A549 (cell line): Measurements from ENCODE around the gene RNF13. TPM values are rescaled to one million over a fixed set of nuclear protein-coding genes. Genes with fewer than 3 reads are reported as not detected.

ENCODE experiments used
- ATAC-seq, 2 experiments: fragments of 200-7000 bp in 1 of 2; fragments of >200 bp in 1 of 2; cut with Nextera tagmentation in 1 of 2; cut with Tn5 transposase in 1 of 2; 3 replicates each; pipeline versions ENCODE4 v1.8.0 to v1.9.1; 2018 to 2020; ENCODE audit warnings: mild to moderate bottlenecking in 1 of 2, moderate library complexity in 1 of 2
- CTCF ChIA-PET: fragments of 300-600 bp; sonication (Branson Sonifier 250); formaldehyde crosslinking; extraction: SDS; loops from one replicate; lab custom pipeline; 2021; ENCODE audit warnings: antibody characterized with exemption, inconsistent platforms; lab: Yijun Ruan, JAX
- POLR2A ChIA-PET: fragments of 350-600 bp; formaldehyde crosslinking; extraction: SDS; loops from one replicate; lab custom pipeline; 2021; ENCODE audit warnings: antibody characterized with exemption, inconsistent platforms; lab: Yijun Ruan, JAX
- DNase-seq, 2 experiments: peaks; one replicate each; pipeline versions ENCODE4 v3.0.0 to v3.0.0-alpha.2; 2011 to 2016; ENCODE audit warnings: low read depth in 1 of 2, low spot score in 1 of 2
- FAIRE-seq: peaks from 2 replicates; lab custom pipeline; 2011; peaks lifted over from hg19 to GRCh38; lab: Jason Lieb, UNC
- H3K27ac ChIP-seq, 2 experiments: fragments of >200 bp; sonication (Bioruptor Twin); formaldehyde crosslinking; 3 replicates each; pipeline ENCODE4 v1.5.1; 2016 to 2017
- H3K4me1 ChIP-seq: fragments of >200 bp; sonication (Bioruptor Twin); formaldehyde crosslinking; 3 replicates; pipeline ENCODE4 v1.6.1; 2016
- H3K4me2 ChIP-seq: fragments of >200 bp; sonication (Bioruptor Twin); formaldehyde crosslinking; 3 replicates; pipeline ENCODE4 v1.6.1; 2016
- H3K4me3 ChIP-seq: fragments of >200 bp; sonication (Bioruptor Twin); formaldehyde crosslinking; 3 replicates; pipeline ENCODE4 v1.5.1; 2016
- H3K9me3 ChIP-seq: fragments of >200 bp; sonication (Bioruptor Twin); formaldehyde crosslinking; 3 replicates; pipeline ENCODE4 v1.6.1; 2016
- E2F6 ChIP-seq: IDR thresholded peaks from 2 replicates; pipeline ENCODE4 v1.6.1; 2012; ENCODE audit warnings: low read depth, borderline replicate concordance
- EHF ChIP-seq: fragments of 250-450 bp; sonication (Bioruptor Pico); IDR thresholded peaks from 2 replicates; pipeline ENCODE4 v1.5.0; 2020; ENCODE audit warnings: mild to moderate bottlenecking
- EHMT2 ChIP-seq: fragments of 200-600 bp; sonication (generic); IDR thresholded peaks from 2 replicates; pipeline ENCODE4 v1.6.1; 2016; ENCODE audit warnings: antibody characterized with exemption, low read depth, mild to moderate bottlenecking, moderate library complexity
- EP300 ChIP-seq, 2 experiments: fragments of >200 bp; sonication (Bioruptor Twin); formaldehyde crosslinking; IDR thresholded peaks; 2 replicates in 1 of 2; 3 replicates in 1 of 2; pipeline ENCODE4 v1.6.1; 2016 to 2017
- HES2 ChIP-seq: fragments of >200 bp; sonication (Bioruptor Twin); formaldehyde crosslinking; IDR thresholded peaks from 2 replicates; pipeline ENCODE4 v1.6.1; 2016
- HOXB5 ChIP-seq: fragments of 250-450 bp; sonication (Bioruptor Pico); IDR thresholded peaks from 2 replicates; pipeline ENCODE4 v1.5.0; 2020; ENCODE audit warnings: mild to moderate bottlenecking, moderate library complexity
- JUN ChIP-seq, 2 experiments: fragments of >200 bp; sonication (Bioruptor Twin); formaldehyde crosslinking; IDR thresholded peaks; 2 replicates in 1 of 2; 3 replicates in 1 of 2; pipeline ENCODE4 v1.6.1; 2016 to 2017
- KDM5A ChIP-seq: fragments of 200-600 bp; sonication (generic); IDR thresholded peaks from 2 replicates; pipeline ENCODE4 v1.6.1; 2016; ENCODE audit warnings: antibody characterized with exemption, mild to moderate bottlenecking
- MAFK ChIP-seq: fragments of 450-650 bp; IDR thresholded peaks from 2 replicates; pipeline ENCODE4 v1.6.1; 2014; ENCODE audit not compliant: partially characterized antibody
- REST ChIP-seq: fragments of 200-600 bp; sonication (generic); IDR thresholded peaks from 2 replicates; pipeline ENCODE4 v1.6.1; 2016; ENCODE audit warnings: antibody characterized with exemption, mild to moderate bottlenecking, moderate library complexity
- RFX5 ChIP-seq: fragments of 450-650 bp; IDR thresholded peaks from 2 replicates; pipeline ENCODE4 v1.7.1; 2014; ENCODE audit warnings: antibody characterized with exemption, mild to moderate bottlenecking, moderate library complexity
- SMC3 ChIP-seq: fragments of >200 bp; sonication (Bioruptor Twin); formaldehyde crosslinking; IDR thresholded peaks from 3 replicates; pipeline ENCODE4 v1.6.1; 2018; ENCODE audit warnings: inconsistent platforms
- ZNF302 ChIP-seq: fragments of 250-450 bp; sonication (Bioruptor Pico); IDR thresholded peaks from 2 replicates; pipeline ENCODE4 v1.9.0; 2021; ENCODE audit warnings: inconsistent platforms, mild to moderate bottlenecking, moderate library complexity
- WGBS: methylation state at CpG from one replicate; pipeline ENCODE4 v1.1.6; 2017; ENCODE audit errors: missing lambda C conversion rate; 5-methylcytosine and 5-hydroxymethylcytosine counted together
- polyA plus RNA-seq, 4 experiments: library from polyadenylated mRNA; depleted of rRNA in 3 of 4; stranded (reverse); fragments of >200 nt; fragmentation: RNase III in 1 of 4; extraction: RNeasy Plus Mini Kit Qiagen cat#74134 plus additional on column Dnase treatment in 1 of 4; gene quantifications; 2 replicates in 3 of 4; 3 replicates in 1 of 4; pipeline ENCODE4 v1.2.3, GENCODE V29; 2011 to 2017
- TF ChIP-seq, protein P1 (sequence below): fragments of 250-450 bp; sonication (Bioruptor Pico); IDR thresholded peaks from 2 replicates; pipeline ENCODE4 v1.5.0; 2020; ENCODE audit warnings: low read depth, mild to moderate bottlenecking, moderate library complexity

RNF13 gene
- polyA plus RNA-seq, 2 of the 4 experiments (the other 2 are of a cell fraction), result 46.2 to 100 TPM

- no peak overlapping the region for H3K27ac ChIP-seq
- FAIRE-seq, result no peak
- no peaks in the 10 kb centered on the region for H3K4me1 ChIP-seq
- no peak overlapping the region for H3K4me2 ChIP-seq
- H3K9me3 ChIP-seq, result peaks cover 23% of the 10 kb centered on the region
- 97% methylated on average over 4 of the region's 4 CpGs for WGBS
- no peak for ATAC-seq
- CTCF ChIA-PET, result interaction anchor here (0.9 kb wide), 1 partner anchor 10 kb away, joined by 3 read pairs; no protein-coding TSS in a partner anchor
- no peak overlapping the region for H3K4me3 ChIP-seq
- POLR2A ChIA-PET, result no interaction called here
- DNase-seq, result no peak
- TF ChIP-seq, protein P1, sequence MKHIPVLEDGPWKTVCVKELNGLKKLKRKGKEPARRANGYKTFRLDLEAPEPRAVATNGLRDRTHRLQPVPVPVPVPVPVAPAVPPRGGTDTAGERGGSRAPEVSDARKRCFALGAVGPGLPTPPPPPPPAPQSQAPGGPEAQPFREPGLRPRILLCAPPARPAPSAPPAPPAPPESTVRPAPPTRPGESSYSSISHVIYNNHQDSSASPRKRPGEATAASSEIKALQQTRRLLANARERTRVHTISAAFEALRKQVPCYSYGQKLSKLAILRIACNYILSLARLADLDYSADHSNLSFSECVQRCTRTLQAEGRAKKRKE (CRISPR knock-in tag), result no peak
- TF ChIP-seq SMC3, result no peak
- no peak for TF ChIP-seq REST
- no peak for TF ChIP-seq MAFK
These were observed 179.5 kb downstream of the RNF13 start for GRCh38 chr3:149992416-149993058.

GRCh38 chr3:149998946-149999345, 185.9 kb downstream of the RNF13 start:
- FAIRE-seq (no peak), ATAC-seq (no peak)

DNA sequence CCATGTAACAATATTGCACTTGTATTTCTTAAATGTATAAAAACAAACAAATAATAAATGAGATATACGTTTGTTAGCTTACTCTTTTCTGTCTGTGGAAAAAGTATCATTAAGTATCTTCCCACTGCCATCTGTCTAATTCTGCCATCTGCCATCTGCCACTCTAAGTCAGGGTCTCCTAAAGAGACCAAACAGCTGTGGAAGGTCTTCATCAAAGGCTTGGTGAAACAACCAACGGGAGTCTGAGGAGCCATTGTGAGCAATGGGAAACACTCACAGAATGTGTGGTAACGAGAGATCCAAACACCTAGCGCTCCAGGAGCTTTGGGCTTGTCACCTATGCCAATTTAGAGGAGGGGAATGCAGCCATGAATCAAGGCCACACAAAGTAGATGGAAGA, 186.4 kb downstream of the RNF13 start:
- no peak for TF ChIP-seq KDM5A
- H3K4me2 ChIP-seq, result no peak overlapping the region
- DNase-seq (no peak), ATAC-seq (no peak), FAIRE-seq (no peak)
- H3K27ac ChIP-seq, result no peak overlapping the region
- H3K4me3 ChIP-seq, result no peak overlapping the region
- H3K4me1 ChIP-seq, result no peaks in the 10 kb centered on the region
- H3K9me3 ChIP-seq, result peaks cover 15% of the 10 kb centered on the region
- ChIA-PET POLR2A (no interaction called here), CTCF (interaction anchor here (0.6 to 1.2 kb wide), 4 partner anchors 13 to 223 kb away, joined by 3 to 4 read pairs (median 3); no protein-coding TSS in a partner anchor)
- WGBS, result 39% methylated on average over 4 of the region's 4 CpGs

More at GRCh38 chr3:149998946-149999345, 185.9 kb downstream of the RNF13 start:
- no peak for TF ChIP-seq EHF
- TF ChIP-seq HES2, result no peak
- no peak for TF ChIP-seq EP300 (IDR thresholded peaks at IDR 0.05)
- TF ChIP-seq RFX5, result no peak
- TF ChIP-seq ZNF302, result no peak
- no peak for TF ChIP-seq HOXB5 (CRISPR knock-in tag)
- TF ChIP-seq JUN (IDR thresholded peaks at IDR 0.05), result no peak
- TF ChIP-seq SMC3, result no peak
- TF ChIP-seq, protein P1 (CRISPR knock-in tag), result no peak
- TF ChIP-seq EHMT2, result no peak
- TF ChIP-seq E2F6, result no peak
- TF ChIP-seq, all 56 proteins: peak for 0
- 89% methylated on average over 1 of the region's 1 CpG for WGBS
- Histone ChIP-seq H3K4me1 (no peaks in the 10 kb centered on the region), H3K4me2 (no peak overlapping the region), H3K4me3 (no peak overlapping the region), H3K27ac (no peak overlapping the region), H3K9me3 (peaks cover 18% of the 10 kb centered on the region)
- no peak for DNase-seq
- CTCF ChIA-PET, result interaction anchor here (0.6 to 1.1 kb wide), 2 partner anchors 185 to 224 kb away, joined by 3 to 4 read pairs; no protein-coding TSS in a partner anchor
- POLR2A ChIA-PET, result no interaction called here
